BLaER1 (cell line): ENCODE data around the gene CLCF1.

Experiments
- H3K27ac ChIP-seq: shearing (Covaris generic); formaldehyde crosslinking; 2 replicates; pipeline ENCODE4 v1.8.1; 2022
- H3K27me3 ChIP-seq: shearing (Covaris generic); formaldehyde crosslinking; 2 replicates; pipeline ENCODE4 v1.8.1; 2022
- H3K36me3 ChIP-seq: shearing (Covaris generic); formaldehyde crosslinking; 2 replicates; pipeline ENCODE4 v1.8.1; 2022
- H3K4me1 ChIP-seq: shearing (Covaris generic); formaldehyde crosslinking; 2 replicates; pipeline ENCODE4 v1.8.1; 2022
- H3K4me2 ChIP-seq: shearing (Covaris generic); formaldehyde crosslinking; 2 replicates; pipeline ENCODE4 v1.8.1; 2022
- H3K4me3 ChIP-seq: shearing (Covaris generic); formaldehyde crosslinking; 2 replicates; pipeline ENCODE4 v1.8.1; 2022
- H3K9ac ChIP-seq: shearing (Covaris generic); formaldehyde crosslinking; 2 replicates; pipeline ENCODE4 v1.8.1; 2022
- H3K9me3 ChIP-seq: shearing (Covaris generic); formaldehyde crosslinking; 2 replicates; pipeline ENCODE4 v1.8.1; 2022
- H4K20me1 ChIP-seq: shearing (Covaris generic); formaldehyde crosslinking; 2 replicates; pipeline ENCODE4 v1.8.1; 2022
- Cebpa-rat ChIP-seq: shearing (Covaris generic); IDR thresholded peaks from 2 replicates; pipeline ENCODE4 v1.8.1; 2022

The CLCF1 gene

GRCh38 chr11:67352546-67353316, 20.7 kb downstream of the CLCF1 start:
- Histone ChIP-seq H3K27ac (peak overlapping the region; percentile 95), H3K36me3 (no peaks in the 10 kb centered on the region), H3K9me3 (no peaks in the 10 kb centered on the region), H3K4me1 (peaks cover 77% of the 10 kb centered on the region), H3K27me3 (no peaks in the 10 kb centered on the region), H3K4me2 (peak overlapping the region; percentile 99), H4K20me1 (no peaks in the 10 kb centered on the region), H3K9ac (peak overlapping the region; percentile 87), H3K4me3 (peak overlapping the region; percentile 75)
- no peak for TF ChIP-seq Cebpa-rat

- peak overlapping the region; percentile 99 for H3K4me2 ChIP-seq
- H3K9ac ChIP-seq, result peak overlapping the region; percentile 60
- H4K20me1 ChIP-seq, result no peaks in the 10 kb centered on the region
- peaks cover 67% of the 10 kb centered on the region for H3K4me1 ChIP-seq
- 0 out of 2 replicates have a peak overlapping the region, but pooled peaks have one; percentile 22 for H3K4me3 ChIP-seq
- H3K36me3 ChIP-seq, result no peaks in the 10 kb centered on the region
- peak overlapping the region; percentile 62 for H3K27ac ChIP-seq
- no peak for TF ChIP-seq Cebpa-rat
- no peaks in the 10 kb centered on the region for H3K27me3 ChIP-seq
- no peaks in the 10 kb centered on the region for H3K9me3 ChIP-seq
Measured at GRCh38 chr11:67351275-67352005, 22.0 kb downstream of the CLCF1 start.

GRCh38 chr11:67349928-67350465, 23.4 kb downstream of the CLCF1 start:
- H3K9me3 ChIP-seq, result no peaks in the 10 kb centered on the region
- no peaks in the 10 kb centered on the region for H4K20me1 ChIP-seq
- H3K36me3 ChIP-seq, result no peaks in the 10 kb centered on the region
- no peaks in the 10 kb centered on the region for H3K27me3 ChIP-seq
- H3K4me1 ChIP-seq, result peaks cover 67% of the 10 kb centered on the region
- no peak overlapping the region for H3K4me3 ChIP-seq
- H3K9ac ChIP-seq, result 0 out of 2 replicates have a peak overlapping the region, but pooled peaks have one; percentile 10
- peak overlapping the region; percentile 34; the same call in 1 of the 2 replicates for H3K4me2 ChIP-seq
- H3K27ac ChIP-seq, result no peak overlapping the region
- no peak for TF ChIP-seq Cebpa-rat

GRCh38 chr11:67349457-67349856, 23.9 kb downstream of the CLCF1 start:
- no peak overlapping the region for H3K9ac ChIP-seq
- no peak overlapping the region; the same call in 1 of the 2 replicates for H3K4me2 ChIP-seq
- TF ChIP-seq Cebpa-rat, result no peak
- no peak overlapping the region for H3K27ac ChIP-seq
- no peaks in the 10 kb centered on the region for H3K9me3 ChIP-seq
- H3K36me3 ChIP-seq, result no peaks in the 10 kb centered on the region
- peaks cover 67% of the 10 kb centered on the region for H3K4me1 ChIP-seq
- H4K20me1 ChIP-seq, result no peaks in the 10 kb centered on the region
- H3K4me3 ChIP-seq, result no peak overlapping the region
- no peaks in the 10 kb centered on the region for H3K27me3 ChIP-seq

DNA sequence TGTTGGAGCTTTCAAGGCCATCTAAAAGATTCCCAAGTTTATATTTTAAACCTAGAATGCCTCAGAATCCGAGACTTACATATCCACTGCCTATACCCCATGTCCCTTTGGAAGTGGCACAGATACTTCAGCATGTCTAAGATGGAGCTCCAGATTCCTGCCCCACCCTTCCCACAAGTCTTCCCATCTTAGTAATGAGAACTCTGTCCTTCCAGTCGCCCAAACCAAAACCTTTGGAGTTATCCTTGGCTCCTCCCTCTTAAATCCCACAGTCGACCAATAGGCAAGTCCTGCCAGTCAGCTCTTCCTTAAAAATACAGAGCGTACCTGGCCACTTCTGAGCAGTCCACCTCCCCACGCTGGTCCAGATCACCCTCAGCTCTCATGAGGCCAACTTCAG, 24.4 kb downstream of the CLCF1 start:
- TF ChIP-seq Cebpa-rat, result no peak
- no peaks in the 10 kb centered on the region for H3K36me3 ChIP-seq
- no peaks in the 10 kb centered on the region for H3K9me3 ChIP-seq
- peaks cover 67% of the 10 kb centered on the region for H3K4me1 ChIP-seq
- H3K4me3 ChIP-seq, result no peak overlapping the region
- H4K20me1 ChIP-seq, result no peaks in the 10 kb centered on the region
- no peaks in the 10 kb centered on the region for H3K27me3 ChIP-seq
- H3K9ac ChIP-seq, result no peak overlapping the region
- no peak overlapping the region for H3K27ac ChIP-seq
- H3K4me2 ChIP-seq, result no peak overlapping the region

- H3K9ac ChIP-seq, result no peak overlapping the region
Measured at GRCh38 chr11:67347964-67348749, 25.2 kb downstream of the CLCF1 start.

DNA sequence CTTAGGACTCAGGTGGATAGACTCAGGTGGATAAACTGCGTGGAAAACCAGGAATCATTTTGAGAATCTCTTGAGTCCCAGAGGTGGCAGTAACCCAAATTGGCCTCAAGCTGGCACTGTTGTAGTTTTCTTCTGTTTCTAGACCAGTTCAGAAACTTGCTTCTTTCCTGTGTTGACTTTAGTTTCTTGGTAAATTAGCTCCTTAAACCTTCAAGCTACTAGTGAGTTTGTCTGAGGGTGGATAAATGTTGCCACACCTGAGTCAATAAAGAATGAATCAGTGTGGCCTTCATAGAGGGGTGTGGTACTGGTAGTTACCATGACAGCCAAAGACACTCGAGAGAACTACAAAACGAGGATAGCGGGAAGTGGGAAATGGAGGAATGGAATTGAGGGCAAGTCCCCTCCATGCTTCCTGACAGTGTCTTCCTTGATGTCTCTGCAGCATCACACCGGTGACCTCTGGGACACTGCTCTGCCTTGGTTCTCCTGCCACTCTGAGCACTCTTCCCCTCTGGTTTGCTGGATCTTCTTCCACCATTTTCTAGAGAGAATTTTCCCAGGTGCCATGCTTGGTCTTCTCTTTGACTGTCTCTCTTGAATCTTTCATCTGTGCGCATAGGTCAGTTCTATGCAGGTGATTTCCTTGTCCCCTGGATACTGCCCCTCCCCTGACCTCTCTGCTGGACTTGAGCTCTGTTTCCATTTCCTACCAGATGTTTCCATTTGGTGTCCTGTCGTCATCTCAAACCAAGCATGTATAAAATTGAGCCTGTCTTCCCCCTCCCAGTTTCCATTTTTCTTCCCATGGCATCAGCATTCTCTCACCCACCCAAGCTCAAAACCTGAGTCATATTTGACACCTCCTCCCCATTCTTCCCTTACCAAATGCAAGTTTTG, 27.2 kb downstream of the CLCF1 start:
- H3K9me3 ChIP-seq, result peaks cover 11% of the 10 kb centered on the region
- no peak for TF ChIP-seq Cebpa-rat
- no peaks in the 10 kb centered on the region for H4K20me1 ChIP-seq
- H3K9ac ChIP-seq, result no peak overlapping the region
- no peak overlapping the region for H3K27ac ChIP-seq
- no peaks in the 10 kb centered on the region for H3K36me3 ChIP-seq
- peaks cover 48% of the 10 kb centered on the region for H3K4me1 ChIP-seq
- no peak overlapping the region for H3K4me2 ChIP-seq
- H3K4me3 ChIP-seq, result no peak overlapping the region
- H3K27me3 ChIP-seq, result no peaks in the 10 kb centered on the region

More at GRCh38 chr11:67347964-67348749, 25.2 kb downstream of the CLCF1 start:
- no peak overlapping the region for H3K27ac ChIP-seq
- H3K4me3 ChIP-seq, result no peak overlapping the region
- H4K20me1 ChIP-seq, result no peaks in the 10 kb centered on the region
- no peak overlapping the region for H3K4me2 ChIP-seq
- no peaks in the 10 kb centered on the region for H3K27me3 ChIP-seq
- no peaks in the 10 kb centered on the region for H3K9me3 ChIP-seq
- H3K4me1 ChIP-seq, result peaks cover 67% of the 10 kb centered on the region
- no peaks in the 10 kb centered on the region for H3K36me3 ChIP-seq
- no peak for TF ChIP-seq Cebpa-rat

DNA sequence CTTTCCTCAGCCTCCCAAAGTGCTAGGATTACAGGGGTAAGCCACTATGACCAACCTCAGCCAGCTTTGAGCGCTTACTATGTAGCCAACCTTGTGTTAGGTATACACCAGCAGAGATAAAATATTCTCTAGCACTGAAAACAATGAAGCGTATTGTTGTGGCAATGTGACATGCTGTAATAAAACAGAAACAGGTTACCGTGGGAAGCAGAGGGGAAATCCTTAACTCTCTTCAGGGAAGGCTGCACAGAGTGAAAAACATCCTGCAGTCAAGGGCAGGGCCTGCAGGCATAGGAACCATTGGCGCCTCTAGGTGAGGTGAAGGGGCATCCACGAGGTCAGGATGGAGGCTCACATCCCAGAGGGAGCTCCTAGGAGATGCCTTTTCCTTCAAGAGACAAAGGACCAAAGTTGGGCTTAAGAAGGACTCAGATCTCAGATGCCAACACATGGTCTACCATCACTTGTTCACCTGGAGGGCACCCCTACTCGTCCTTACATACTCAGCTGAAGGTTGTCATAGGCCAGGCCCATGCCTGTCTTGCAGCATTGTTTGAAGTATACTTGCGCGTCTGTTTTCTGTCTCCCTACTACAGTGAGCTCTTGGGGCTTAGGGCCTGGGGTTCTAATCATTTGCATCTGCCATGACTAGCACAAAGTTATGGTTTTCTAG, 28.0 kb downstream of the CLCF1 start:
- Histone ChIP-seq H3K4me3 (no peak overlapping the region), H3K9me3 (peaks cover 11% of the 10 kb centered on the region), H3K9ac (no peak overlapping the region), H3K4me2 (peak overlapping the region; percentile 34), H3K4me1 (peaks cover 40% of the 10 kb centered on the region), H4K20me1 (no peaks in the 10 kb centered on the region), H3K36me3 (no peaks in the 10 kb centered on the region), H3K27me3 (no peaks in the 10 kb centered on the region), H3K27ac (no peak overlapping the region)
- TF ChIP-seq Cebpa-rat, result no peak
